Neural cell (in vitro differentiated cells): ENCODE results near the gene SELENOH.

Experiments used
- EP300 ChIP-seq: fragments of 450-650 bp; conservative IDR thresholded peaks from 2 replicates; pipeline ENCODE4 v1.6.1; 2014; ENCODE audit warnings: antibody characterized with exemption, mild to moderate bottlenecking, moderate library complexity; ENCODE audit not compliant: poor library complexity, severe bottlenecking
- EZH2 ChIP-seq: fragments of 200-600, 300-800 bp; shearing (Covaris generic), sonication (generic); IDR thresholded peaks from 2 replicates; pipeline ENCODE4 v1.6.1; 2014; ENCODE audit warnings: antibody characterized with exemption, low read length, borderline replicate concordance, mild to moderate bottlenecking; ENCODE audit not compliant: insufficient read depth, poor library complexity, severe bottlenecking
- MXI1 ChIP-seq: fragments of 450-650 bp; conservative IDR thresholded peaks from 2 replicates; pipeline ENCODE4 v1.6.1; 2014; ENCODE audit warnings: antibody characterized with exemption, mild to moderate bottlenecking; ENCODE audit not compliant: poor library complexity, severe bottlenecking
- POLR2AphosphoS5 ChIP-seq: IDR thresholded peaks from 2 replicates; pipeline ENCODE4 v1.6.1; 2012
- TF ChIP-seq, protein P1 (sequence below): fragments of 450-650 bp; IDR thresholded peaks from 2 replicates; pipeline ENCODE4 v1.5.1; 2014; ENCODE audit warnings: antibody characterized with exemption, mild to moderate bottlenecking, moderate library complexity; ENCODE audit not compliant: poor library complexity, severe bottlenecking

DNA sequence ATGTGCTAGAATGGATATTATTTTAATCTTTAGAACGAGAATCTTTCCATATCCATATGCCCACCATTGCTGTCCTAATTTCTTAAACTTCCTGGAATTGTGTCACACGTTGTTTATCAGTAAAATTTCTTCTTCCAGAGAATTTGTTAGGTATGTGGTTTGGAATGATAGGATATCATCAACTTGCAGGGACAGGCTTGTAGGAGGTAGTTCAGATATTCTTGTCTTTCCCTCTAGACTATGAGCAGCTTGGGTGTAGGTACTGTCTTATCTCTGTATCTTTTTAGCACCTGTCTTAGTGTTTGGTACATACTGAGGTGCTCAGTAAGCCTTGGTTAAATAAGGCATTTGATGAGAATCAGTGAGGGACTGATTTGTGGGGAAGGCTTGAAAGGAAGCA, 23.7 kb downstream of the SELENOH start:
- no peak for TF ChIP-seq EP300
- no peak for TF ChIP-seq POLR2AphosphoS5
- no peak for TF ChIP-seq EZH2
- TF ChIP-seq MXI1: no peak
- TF ChIP-seq, protein P1, sequence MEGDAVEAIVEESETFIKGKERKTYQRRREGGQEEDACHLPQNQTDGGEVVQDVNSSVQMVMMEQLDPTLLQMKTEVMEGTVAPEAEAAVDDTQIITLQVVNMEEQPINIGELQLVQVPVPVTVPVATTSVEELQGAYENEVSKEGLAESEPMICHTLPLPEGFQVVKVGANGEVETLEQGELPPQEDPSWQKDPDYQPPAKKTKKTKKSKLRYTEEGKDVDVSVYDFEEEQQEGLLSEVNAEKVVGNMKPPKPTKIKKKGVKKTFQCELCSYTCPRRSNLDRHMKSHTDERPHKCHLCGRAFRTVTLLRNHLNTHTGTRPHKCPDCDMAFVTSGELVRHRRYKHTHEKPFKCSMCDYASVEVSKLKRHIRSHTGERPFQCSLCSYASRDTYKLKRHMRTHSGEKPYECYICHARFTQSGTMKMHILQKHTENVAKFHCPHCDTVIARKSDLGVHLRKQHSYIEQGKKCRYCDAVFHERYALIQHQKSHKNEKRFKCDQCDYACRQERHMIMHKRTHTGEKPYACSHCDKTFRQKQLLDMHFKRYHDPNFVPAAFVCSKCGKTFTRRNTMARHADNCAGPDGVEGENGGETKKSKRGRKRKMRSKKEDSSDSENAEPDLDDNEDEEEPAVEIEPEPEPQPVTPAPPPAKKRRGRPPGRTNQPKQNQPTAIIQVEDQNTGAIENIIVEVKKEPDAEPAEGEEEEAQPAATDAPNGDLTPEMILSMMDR: no peak
